ENCODE data around the gene NBEA.
"Not testable (repeated sequence)": the region's sequence is repeated elsewhere in the genome, so short reads cannot be mapped to it uniquely, and the experiment has no call there.

NBEA gene, protein sequence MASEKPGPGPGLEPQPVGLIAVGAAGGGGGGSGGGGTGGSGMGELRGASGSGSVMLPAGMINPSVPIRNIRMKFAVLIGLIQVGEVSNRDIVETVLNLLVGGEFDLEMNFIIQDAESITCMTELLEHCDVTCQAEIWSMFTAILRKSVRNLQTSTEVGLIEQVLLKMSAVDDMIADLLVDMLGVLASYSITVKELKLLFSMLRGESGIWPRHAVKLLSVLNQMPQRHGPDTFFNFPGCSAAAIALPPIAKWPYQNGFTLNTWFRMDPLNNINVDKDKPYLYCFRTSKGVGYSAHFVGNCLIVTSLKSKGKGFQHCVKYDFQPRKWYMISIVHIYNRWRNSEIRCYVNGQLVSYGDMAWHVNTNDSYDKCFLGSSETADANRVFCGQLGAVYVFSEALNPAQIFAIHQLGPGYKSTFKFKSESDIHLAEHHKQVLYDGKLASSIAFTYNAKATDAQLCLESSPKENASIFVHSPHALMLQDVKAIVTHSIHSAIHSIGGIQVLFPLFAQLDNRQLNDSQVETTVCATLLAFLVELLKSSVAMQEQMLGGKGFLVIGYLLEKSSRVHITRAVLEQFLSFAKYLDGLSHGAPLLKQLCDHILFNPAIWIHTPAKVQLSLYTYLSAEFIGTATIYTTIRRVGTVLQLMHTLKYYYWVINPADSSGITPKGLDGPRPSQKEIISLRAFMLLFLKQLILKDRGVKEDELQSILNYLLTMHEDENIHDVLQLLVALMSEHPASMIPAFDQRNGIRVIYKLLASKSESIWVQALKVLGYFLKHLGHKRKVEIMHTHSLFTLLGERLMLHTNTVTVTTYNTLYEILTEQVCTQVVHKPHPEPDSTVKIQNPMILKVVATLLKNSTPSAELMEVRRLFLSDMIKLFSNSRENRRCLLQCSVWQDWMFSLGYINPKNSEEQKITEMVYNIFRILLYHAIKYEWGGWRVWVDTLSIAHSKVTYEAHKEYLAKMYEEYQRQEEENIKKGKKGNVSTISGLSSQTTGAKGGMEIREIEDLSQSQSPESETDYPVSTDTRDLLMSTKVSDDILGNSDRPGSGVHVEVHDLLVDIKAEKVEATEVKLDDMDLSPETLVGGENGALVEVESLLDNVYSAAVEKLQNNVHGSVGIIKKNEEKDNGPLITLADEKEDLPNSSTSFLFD (N-terminal part only)

GRCh38 chr13:34941835-34942731, at the start of gene NBEA:
Gene NBEA, plus strand, starts transcription at chr13:34942270. Its CDS starts 551 bp downstream, at chr13:34942821.
- peak; percentile 54 for DNase-seq

DNA sequence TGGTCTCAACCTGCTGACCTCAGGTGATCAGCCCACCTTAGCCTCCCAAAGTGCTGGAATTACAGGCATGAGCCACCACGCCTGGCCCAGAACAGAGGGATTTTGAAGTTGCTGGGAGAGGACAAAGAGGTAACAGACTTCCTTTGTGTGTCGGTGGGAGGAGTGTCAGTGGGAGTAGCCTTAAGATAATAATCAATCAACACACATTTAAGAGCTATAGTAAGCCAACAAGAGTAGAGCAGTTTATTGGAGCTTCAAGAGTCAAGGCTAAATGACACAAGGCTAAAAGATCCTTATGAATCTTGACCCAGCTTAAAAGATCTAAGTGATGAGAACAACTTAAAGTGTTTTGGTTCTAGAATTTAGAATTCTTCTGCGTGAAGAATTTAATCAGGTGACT, 47.3 kb upstream of the NBEA start:
- DNase-seq: no peak

GRCh38 chr13:34897220-34897619, 44.9 kb upstream of the NBEA start:
- no peak for DNase-seq

GRCh38 chr13:34899888-34900287, 42.2 kb upstream of the NBEA start:
- no peak for DNase-seq

DNA sequence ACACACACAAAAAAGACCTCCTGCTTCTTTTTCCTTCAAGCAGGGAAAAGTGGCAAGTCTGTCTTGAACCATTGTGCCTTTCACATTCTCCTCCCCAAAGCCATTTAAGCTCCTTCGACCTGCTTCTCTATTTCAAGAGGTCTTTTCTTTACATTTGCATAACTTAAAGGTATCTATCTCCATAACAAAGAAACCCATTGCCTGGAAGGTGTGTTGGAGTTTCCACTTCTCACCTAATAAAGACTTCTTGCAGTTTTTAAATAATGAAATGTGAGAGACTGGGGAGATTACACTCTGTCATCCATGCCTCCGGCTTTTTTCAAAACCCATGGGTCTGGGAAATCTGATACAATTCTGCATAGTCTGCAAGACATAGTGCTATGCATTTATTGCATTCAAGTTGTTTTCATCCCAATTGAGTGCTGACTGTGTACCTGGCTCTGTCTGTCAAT, 41.8 kb upstream of the NBEA start:
- no peak for DNase-seq

GRCh38 chr13:34901572-34901971, 40.5 kb upstream of the NBEA start:
- DNase-seq: no peak

- DNase-seq: no peak
Observed at GRCh38 chr13:34911159-34911558, 30.9 kb upstream of the NBEA start.

GRCh38 chr13:34913040-34913439, 29.0 kb upstream of the NBEA start:
- no peak for DNase-seq

DNA sequence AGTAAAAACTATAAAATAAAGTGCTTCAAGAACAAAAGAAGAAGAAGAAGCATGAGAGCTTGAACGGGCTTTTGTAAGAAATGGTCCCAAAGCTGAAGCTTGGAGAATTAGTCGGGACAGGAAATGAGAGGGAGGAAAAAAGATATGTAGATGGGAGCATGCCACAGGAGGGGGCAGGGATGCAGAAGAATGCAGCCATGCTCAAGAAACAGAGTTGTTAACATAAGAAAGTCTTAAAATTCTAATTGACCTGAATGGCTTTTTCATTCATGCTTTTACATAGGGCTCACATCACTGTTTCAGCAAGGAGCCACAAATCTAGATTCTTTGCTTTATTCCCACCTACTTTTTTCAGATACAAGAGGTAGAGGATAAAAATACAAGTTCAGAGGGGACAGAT, 27.7 kb upstream of the NBEA start:
- no peak for DNase-seq

DNA sequence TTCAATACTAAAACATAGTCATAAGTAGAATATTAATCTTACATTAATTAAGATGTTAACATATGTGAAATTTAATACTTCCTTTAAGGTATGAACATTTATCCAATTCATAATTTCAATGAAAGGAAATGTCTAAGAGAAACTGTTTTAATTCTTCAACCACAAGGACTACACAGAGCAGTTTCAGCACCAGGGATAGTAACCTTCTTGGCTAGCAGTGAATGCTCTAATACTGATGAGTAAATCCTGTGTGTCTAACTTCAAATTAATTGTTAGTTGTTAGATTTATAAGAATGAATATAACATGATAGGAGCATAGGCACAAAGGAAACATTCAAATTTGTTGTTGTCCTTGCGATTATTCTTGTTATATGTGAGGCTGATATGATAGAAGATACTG, 15.6 kb upstream of the NBEA start:
- DNase-seq: no peak

DNA sequence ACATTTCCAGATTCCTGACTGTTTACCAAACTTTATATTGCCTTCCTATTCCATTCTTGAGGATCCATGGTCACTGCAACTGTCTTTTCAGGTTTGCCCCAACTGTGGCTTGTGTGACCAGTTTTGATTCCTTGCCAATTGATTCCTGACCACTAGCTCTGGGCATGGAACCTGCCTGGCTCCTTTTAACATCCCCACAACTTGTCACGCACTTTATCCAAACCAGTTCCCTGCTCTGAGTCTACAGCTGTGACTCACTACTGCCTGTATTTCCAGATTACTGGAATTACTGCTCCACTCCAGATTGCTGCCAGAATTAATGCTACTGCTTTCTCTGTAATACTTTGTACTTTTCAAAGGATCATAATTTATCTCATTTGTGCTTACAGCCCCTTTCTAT, 13.4 kb upstream of the NBEA start:
- DNase-seq: not testable (repeated sequence)

DNA sequence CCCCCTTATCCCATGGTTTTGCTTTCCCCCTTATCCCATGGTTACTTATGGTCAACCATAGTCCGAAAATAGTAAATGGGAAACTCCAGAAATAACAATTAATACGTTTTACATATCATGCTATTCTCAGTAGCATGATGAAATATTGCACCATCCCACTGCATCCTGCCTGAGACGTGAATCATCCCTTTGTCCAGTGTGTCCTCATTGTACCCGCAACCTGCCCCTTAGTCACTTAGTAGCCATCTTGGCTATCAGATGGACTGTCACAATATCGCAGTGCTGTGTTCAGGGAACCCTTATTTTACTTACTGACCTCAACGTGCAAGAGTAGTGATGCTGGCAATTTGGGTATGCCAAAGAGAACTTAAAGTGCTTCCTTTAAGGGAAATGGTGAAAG, 10.5 kb upstream of the NBEA start:
- DNase-seq: no peak

DNA sequence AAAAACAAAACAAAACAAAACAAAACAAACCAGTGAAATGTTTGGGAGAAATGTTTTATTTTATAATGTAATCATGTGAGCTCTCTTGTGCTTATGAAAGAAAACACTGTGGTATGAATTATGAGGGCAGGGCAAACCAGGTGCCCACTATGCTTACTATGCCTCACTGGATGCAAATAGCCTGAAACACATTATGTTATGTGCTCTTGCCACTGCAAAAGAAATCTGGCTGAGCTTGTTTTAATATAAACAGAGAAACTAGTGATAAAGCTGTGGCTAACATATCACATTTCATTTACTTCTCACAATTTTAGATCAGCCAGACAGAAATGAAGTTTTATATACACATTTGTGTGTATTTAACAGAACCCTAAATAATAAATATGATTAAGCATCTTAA, 8.7 kb upstream of the NBEA start:
- DNase-seq: no peak

- no peak for DNase-seq
Observed at GRCh38 chr13:34933786-34934185, 8.3 kb upstream of the NBEA start.

DNA sequence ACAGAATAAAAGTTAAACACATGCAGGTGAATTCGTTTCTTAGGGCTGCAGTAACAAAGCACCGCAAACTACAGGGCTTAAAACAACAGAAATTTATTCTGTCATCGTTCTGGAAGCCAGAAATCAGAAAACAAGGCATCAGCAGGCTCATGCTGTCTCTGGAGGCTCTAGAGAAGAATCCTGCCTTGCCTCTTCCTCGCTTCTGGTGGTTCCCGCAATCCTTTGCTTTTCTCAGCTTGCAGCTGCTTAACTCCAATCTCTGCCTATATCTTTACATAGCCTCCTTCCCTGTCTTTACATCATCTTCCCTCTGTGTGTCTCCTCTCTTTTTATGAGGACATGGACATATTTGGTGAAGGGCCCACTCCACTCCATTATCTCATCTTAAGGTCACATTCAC, 6.2 kb upstream of the NBEA start:
- no peak for DNase-seq

DNA sequence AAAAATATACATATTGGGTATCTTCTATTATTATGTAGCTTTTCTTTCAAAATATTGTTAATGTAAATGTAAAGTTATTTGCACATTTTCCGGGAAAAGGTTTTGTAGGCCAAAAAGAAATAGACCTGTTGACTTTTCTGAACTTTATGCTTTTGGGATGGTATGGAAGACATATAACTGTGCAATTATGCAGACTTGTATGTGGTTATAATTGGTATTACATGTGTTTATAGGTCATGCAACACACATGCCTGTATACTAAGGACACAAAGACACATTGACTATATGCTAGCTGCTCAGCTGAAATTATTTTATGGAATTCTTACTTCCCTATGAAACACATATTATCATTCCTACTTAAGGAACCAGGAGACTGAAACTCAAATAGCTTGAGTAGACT, 2.3 kb upstream of the NBEA start:
- DNase-seq: no peak

GRCh38 chr13:34941436-34941834, 635 bp upstream of the NBEA start:
- DNase-seq: no peak

- no peak for DNase-seq
Observed at GRCh38 chr13:34942732-34943435, 814 bp downstream of the NBEA start.

- no peak for DNase-seq
Observed at GRCh38 chr13:34943436-34944273, 1.6 kb downstream of the NBEA start.

DNA sequence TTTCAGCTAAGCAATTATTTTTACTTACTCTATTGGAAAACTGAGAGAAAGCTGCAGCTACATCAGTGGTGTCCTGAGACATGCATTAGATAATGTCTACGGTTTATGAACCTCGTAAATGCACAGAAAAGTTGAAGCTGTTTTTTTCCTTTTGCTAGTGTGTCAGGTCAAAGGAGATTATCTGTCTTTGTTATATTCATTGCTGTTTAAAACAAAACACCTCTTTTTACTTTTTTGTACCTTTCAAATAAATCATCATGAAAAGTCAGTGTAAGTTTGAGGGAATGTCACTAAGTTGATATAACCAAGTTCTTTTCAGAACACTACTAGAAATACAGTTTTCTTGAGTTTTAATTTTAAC, 2.2 kb downstream of the NBEA start:
- no peak for DNase-seq

- DNase-seq: no peak
Observed at GRCh38 chr13:34944751-34945150, 2.7 kb downstream of the NBEA start.
